ENCODE data around the gene HIVEP1. TPM values are rescaled to one million over a fixed set of nuclear protein-coding genes. Genes with fewer than 3 reads are reported as not detected.

Gene HIVEP1
- total RNA-seq, 1 donor from 2014 or later = 35.7 TPM

DNA sequence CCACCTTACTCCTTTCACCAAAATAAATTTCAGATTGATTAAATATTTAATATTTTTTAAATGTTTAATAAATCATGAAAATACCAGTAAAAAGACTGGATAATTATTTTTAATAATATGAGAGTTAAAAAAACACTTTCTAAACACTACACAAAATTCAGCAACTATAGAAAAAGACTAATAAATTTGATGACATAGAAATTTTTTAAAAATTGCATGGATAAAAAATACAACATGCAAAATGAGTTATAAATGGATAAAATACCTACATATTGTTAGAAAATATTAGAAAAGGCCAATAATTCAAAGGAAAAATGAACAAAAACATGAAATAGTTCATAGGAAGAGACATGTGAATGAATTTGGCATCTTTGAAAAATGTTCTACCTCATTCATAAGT, 177.0 kb downstream of the HIVEP1 start:
- Mint-ChIP-seq H3K9me3 (ENCODE audit: low read depth) (no peaks in the 10 kb centered on the region), H3K4me3 (ENCODE audit: low read depth) (no peak overlapping the region), H3K27me3 (no peaks in the 10 kb centered on the region), H3K27ac (no peak overlapping the region), H3K36me3 (ENCODE audit: insufficient read depth) (no peaks in the 10 kb centered on the region), H3K4me1 (ENCODE audit: low read depth) (peaks cover 3% of the 10 kb centered on the region)
- TF ChIP-seq, protein P1, sequence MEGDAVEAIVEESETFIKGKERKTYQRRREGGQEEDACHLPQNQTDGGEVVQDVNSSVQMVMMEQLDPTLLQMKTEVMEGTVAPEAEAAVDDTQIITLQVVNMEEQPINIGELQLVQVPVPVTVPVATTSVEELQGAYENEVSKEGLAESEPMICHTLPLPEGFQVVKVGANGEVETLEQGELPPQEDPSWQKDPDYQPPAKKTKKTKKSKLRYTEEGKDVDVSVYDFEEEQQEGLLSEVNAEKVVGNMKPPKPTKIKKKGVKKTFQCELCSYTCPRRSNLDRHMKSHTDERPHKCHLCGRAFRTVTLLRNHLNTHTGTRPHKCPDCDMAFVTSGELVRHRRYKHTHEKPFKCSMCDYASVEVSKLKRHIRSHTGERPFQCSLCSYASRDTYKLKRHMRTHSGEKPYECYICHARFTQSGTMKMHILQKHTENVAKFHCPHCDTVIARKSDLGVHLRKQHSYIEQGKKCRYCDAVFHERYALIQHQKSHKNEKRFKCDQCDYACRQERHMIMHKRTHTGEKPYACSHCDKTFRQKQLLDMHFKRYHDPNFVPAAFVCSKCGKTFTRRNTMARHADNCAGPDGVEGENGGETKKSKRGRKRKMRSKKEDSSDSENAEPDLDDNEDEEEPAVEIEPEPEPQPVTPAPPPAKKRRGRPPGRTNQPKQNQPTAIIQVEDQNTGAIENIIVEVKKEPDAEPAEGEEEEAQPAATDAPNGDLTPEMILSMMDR (IDR thresholded peaks at IDR 0.05; ENCODE audit: unreplicated experiment) = no peak
- no peak for DNase-seq (ENCODE audit: low spot score, unreplicated experiment)

DNA sequence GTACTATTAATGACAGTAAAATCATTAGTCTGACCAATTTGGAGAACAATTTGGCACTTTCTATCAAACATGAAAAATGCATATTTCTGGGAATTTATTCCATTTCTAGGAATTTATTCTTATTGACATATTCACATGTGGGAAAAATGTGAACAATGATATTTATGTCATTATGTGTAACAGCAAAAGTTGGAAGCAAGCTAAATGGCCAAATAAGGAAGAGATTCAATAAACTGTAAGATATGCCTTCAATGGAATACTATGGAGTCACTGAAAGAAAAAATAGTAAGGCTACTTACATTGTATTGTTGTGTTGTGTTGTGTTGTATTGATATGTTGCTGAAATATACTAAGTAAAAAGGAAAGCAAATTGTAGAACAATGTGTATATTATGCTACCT, 177.5 kb downstream of the HIVEP1 start:
- Mint-ChIP-seq H3K27me3 (no peaks in the 10 kb centered on the region), H3K9me3 (ENCODE audit: low read depth) (no peaks in the 10 kb centered on the region), H3K36me3 (ENCODE audit: insufficient read depth) (no peaks in the 10 kb centered on the region), H3K4me3 (ENCODE audit: low read depth) (no peak overlapping the region), H3K4me1 (ENCODE audit: low read depth) (peaks cover 2% of the 10 kb centered on the region), H3K27ac (no peak overlapping the region)
- TF ChIP-seq, protein P1 (IDR thresholded peaks at IDR 0.05; ENCODE audit: unreplicated experiment) = no peak
- no peak for DNase-seq (ENCODE audit: low spot score, unreplicated experiment)

DNA sequence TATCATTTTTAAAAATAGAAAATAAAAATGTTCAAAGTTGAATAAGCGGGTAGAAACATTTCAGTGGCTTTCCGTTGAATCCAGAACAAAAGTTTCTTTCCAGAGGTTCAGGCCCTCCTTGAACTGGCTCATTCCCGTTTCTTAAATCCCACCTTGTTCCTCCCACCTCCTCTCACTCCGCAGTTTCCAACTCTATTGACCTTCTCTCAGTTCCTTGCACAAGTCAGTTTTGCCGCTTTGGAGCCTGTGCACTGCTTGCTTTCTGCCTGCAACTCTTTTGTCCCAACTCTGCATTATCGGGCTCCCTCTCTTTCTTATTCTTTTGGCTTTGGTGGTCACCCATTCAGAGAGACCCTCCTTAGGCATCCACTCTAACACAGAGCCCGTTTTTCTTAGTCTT, 178.1 kb downstream of the HIVEP1 start:
- H3K36me3 Mint-ChIP-seq (ENCODE audit: insufficient read depth) = no peaks in the 10 kb centered on the region
- no peaks in the 10 kb centered on the region for H3K27me3 Mint-ChIP-seq
- H3K4me3 Mint-ChIP-seq (ENCODE audit: low read depth) = no peak overlapping the region
- TF ChIP-seq, protein P1 (IDR thresholded peaks at IDR 0.05; ENCODE audit: unreplicated experiment) = no peak
- H3K4me1 Mint-ChIP-seq (ENCODE audit: low read depth) = peaks cover 2% of the 10 kb centered on the region
- H3K27ac Mint-ChIP-seq = no peak overlapping the region
- DNase-seq (ENCODE audit: low spot score, unreplicated experiment) = no peak
- no peaks in the 10 kb centered on the region for H3K9me3 Mint-ChIP-seq (ENCODE audit: low read depth)

DNA sequence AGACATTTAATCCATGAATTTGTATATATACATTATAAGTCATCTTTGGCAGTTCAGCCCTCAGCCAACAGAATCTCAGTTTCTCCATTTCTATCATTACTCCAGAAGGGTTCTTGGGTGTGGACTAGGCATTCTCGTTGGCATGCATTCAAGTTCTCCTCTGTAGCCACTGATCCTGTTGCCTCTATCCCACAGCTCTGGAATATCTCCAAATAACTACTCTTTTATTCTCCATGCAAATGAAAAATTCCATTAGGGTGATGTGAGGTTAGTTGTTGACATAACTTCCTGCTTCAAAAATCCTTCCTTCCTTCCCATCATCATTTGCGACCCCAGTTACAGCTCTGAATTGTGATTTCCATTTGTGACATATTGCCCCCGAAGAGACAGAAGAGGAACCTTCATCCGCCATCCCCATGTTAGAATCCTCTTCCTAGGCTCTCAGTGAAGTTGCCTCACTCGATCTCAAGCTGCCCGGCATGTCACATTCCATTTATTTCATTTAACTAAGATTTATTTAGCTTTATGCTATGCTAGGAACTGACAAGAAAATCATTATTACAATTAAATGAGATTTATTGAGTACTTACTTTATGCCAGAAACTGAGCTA, 184.3 kb downstream of the HIVEP1 start:
- H3K9me3 Mint-ChIP-seq (ENCODE audit: low read depth) = no peaks in the 10 kb centered on the region
- TF ChIP-seq, protein P1 (IDR thresholded peaks at IDR 0.05; ENCODE audit: unreplicated experiment) = no peak

DNA sequence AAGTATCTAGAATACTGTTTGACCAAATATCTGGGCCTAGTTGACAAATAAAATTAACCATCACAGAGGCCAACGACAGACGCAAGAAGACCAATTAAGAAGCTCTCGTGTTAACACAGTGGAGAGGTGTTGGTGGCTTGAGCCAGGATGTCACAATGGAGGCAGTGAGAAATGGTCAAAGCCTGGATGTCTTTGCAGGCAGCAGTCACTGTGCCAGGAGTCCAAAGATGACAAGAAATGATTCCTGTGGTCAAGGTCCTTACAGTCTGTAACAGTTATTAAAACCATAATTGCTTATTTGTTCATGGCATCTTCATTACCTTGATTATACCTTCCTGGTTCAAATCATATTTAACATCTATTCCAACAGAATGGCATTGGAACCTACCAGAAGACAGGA, 186.7 kb downstream of the HIVEP1 start:
- H3K9me3 Mint-ChIP-seq (ENCODE audit: low read depth) = no peaks in the 10 kb centered on the region

More for the DNA sequence above, 184.3 kb downstream of the HIVEP1 start:
- Mint-ChIP-seq H3K36me3 (ENCODE audit: insufficient read depth) (no peaks in the 10 kb centered on the region), H3K27me3 (no peaks in the 10 kb centered on the region), H3K4me3 (ENCODE audit: low read depth) (no peak overlapping the region), H3K4me1 (ENCODE audit: low read depth) (no peaks in the 10 kb centered on the region), H3K27ac (no peak overlapping the region)
- DNase-seq (ENCODE audit: low spot score, unreplicated experiment) = no peak

More for the DNA sequence above, 186.7 kb downstream of the HIVEP1 start:
- peaks cover 12% of the 10 kb centered on the region for H3K4me1 Mint-ChIP-seq (ENCODE audit: low read depth)
- DNase-seq (ENCODE audit: low spot score, unreplicated experiment) = no peak
- H3K4me3 Mint-ChIP-seq (ENCODE audit: low read depth) = no peak overlapping the region
- no peaks in the 10 kb centered on the region for H3K27me3 Mint-ChIP-seq
- no peaks in the 10 kb centered on the region for H3K36me3 Mint-ChIP-seq (ENCODE audit: insufficient read depth)
- TF ChIP-seq, protein P1 (IDR thresholded peaks at IDR 0.05; ENCODE audit: unreplicated experiment) = no peak
- H3K27ac Mint-ChIP-seq = no peak overlapping the region
